GM23338 (cell line): Measurements from ENCODE around the gene SIM1.

ENCODE experiments used
- CREB1 ChIP-seq: fragments of 250-450 bp; sonication (Bioruptor Pico); IDR thresholded peaks from 2 replicates; pipeline ENCODE4 v1.5.0; 2020; ENCODE audit warnings: low read depth, mild to moderate bottlenecking, moderate library complexity
- TF ChIP-seq, protein P1 (sequence below), 2 experiments: fragments of 200-600 bp in 1 of 2; sonication (generic) in 1 of 2; conservative IDR thresholded peaks; 2 replicates each; pipeline versions ENCODE4 v1.5.1 to v1.6.1; 2016 to 2017; ENCODE audit warnings: antibody characterized with exemption in 2 of 2, low read depth in 2 of 2, mild to moderate bottlenecking in 2 of 2, moderate library complexity in 1 of 2

DNA sequence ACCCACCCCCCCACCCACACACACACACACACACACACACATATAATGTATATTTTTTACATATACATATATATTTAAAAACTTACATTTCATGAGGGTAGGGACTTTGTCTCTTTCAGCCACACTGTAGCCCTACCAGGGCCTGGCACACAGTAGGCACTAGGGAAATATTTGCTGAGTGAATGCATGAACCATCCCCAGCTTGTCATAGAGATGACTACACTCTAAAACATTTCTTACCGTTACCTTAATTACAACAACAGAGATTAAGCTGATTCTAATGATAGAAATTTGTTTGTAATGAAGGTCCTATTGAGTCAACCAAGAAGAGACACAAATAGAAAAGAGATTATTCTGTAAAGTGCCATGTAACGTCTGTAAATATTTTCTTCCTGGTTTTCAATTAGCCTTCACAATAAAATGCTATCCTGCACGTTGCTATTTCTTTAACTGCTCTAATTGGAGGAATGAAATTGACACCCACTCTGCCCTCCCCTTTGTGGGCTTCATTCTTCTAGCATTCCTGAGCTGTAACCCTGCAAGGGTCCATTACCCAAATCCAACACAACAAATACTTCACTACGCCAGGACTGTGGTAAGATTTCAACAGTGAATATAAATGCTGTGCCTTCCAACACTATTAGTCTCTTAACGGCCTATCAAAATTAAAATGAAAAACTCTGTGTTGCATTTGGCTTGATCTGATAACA lies 30.8 kb downstream of the SIM1 start:
- TF ChIP-seq, protein P1, sequence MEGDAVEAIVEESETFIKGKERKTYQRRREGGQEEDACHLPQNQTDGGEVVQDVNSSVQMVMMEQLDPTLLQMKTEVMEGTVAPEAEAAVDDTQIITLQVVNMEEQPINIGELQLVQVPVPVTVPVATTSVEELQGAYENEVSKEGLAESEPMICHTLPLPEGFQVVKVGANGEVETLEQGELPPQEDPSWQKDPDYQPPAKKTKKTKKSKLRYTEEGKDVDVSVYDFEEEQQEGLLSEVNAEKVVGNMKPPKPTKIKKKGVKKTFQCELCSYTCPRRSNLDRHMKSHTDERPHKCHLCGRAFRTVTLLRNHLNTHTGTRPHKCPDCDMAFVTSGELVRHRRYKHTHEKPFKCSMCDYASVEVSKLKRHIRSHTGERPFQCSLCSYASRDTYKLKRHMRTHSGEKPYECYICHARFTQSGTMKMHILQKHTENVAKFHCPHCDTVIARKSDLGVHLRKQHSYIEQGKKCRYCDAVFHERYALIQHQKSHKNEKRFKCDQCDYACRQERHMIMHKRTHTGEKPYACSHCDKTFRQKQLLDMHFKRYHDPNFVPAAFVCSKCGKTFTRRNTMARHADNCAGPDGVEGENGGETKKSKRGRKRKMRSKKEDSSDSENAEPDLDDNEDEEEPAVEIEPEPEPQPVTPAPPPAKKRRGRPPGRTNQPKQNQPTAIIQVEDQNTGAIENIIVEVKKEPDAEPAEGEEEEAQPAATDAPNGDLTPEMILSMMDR (conservative IDR thresholded peaks at IDR 0.05; ENCODE audit: low read depth in 2 of 2) = no peak
- TF ChIP-seq CREB1 (CRISPR knock-in tag) = no peak
